SK-N-DZ (cell line): ENCODE data around the gene DCP1A.
"Not testable (repeated sequence)": the region's sequence is repeated elsewhere in the genome, so short reads cannot be mapped to it uniquely, and the experiment has no call there.

Source experiments
- DNase-seq: peaks from one replicate; pipeline ENCODE4 v3.0.0-alpha.2; 2015; ENCODE audit warnings: low spot score

The DCP1A gene

GRCh38 chr3:53329897-53330296 lies 17.4 kb downstream of the DCP1A start:
- DNase-seq, result no peak

GRCh38 chr3:53328746-53329145 lies 18.6 kb downstream of the DCP1A start:
- no peak for DNase-seq

- DNase-seq, result not testable (repeated sequence)
Measured at GRCh38 chr3:53327986-53328385, 19.4 kb downstream of the DCP1A start.

- peak; percentile 6 for DNase-seq
Measured at GRCh38 chr3:53324105-53324504, 23.2 kb downstream of the DCP1A start.

- DNase-seq, result no peak
Measured at GRCh38 chr3:53320697-53321096, 26.6 kb downstream of the DCP1A start.

- no peak for DNase-seq
Measured at GRCh38 chr3:53318522-53318921, 28.8 kb downstream of the DCP1A start.

GRCh38 chr3:53312832-53313231 lies 34.5 kb downstream of the DCP1A start:
- DNase-seq, result no peak

GRCh38 chr3:53311882-53312281 lies 35.5 kb downstream of the DCP1A start:
- no peak for DNase-seq

- DNase-seq, result no peak
Measured at GRCh38 chr3:53303957-53304356, 43.4 kb downstream of the DCP1A start.

GRCh38 chr3:53303549-53303948 lies 43.8 kb downstream of the DCP1A start:
- DNase-seq, result no peak

- no peak for DNase-seq
Measured at GRCh38 chr3:53300826-53301225, 46.5 kb downstream of the DCP1A start.

- DNase-seq, result peak; percentile 22
Measured at GRCh38 chr3:53299611-53300023, 47.7 kb downstream of the DCP1A start.

GRCh38 chr3:53295410-53295809 lies 51.9 kb downstream of the DCP1A start:
- peak; percentile 7 for DNase-seq

GRCh38 chr3:53293867-53294266 lies 53.5 kb downstream of the DCP1A start:
- DNase-seq, result no peak

- DNase-seq, result no peak
Measured at GRCh38 chr3:53288214-53288613, 59.1 kb downstream of the DCP1A start.

- DNase-seq, result no peak
Measured at GRCh38 chr3:53287131-53287629, 60.2 kb downstream of the DCP1A start.

- no peak for DNase-seq
Measured at GRCh38 chr3:53286727-53287126, 60.6 kb downstream of the DCP1A start.

- no peak for DNase-seq
Measured at GRCh38 chr3:53282581-53282980, 64.8 kb downstream of the DCP1A start.

GRCh38 chr3:53278667-53279066 lies 68.7 kb downstream of the DCP1A start:
- no peak for DNase-seq

- no peak for DNase-seq
Measured at GRCh38 chr3:53274938-53275605, 72.3 kb downstream of the DCP1A start.

- DNase-seq, result no peak
Measured at GRCh38 chr3:53273146-53273670, 74.1 kb downstream of the DCP1A start.

- peak; percentile 78 for DNase-seq
Measured at GRCh38 chr3:53269888-53270880, 77.2 kb downstream of the DCP1A start.
